Measurements from ENCODE around the gene PTP4A1. TPM values are rescaled to one million over a fixed set of nuclear protein-coding genes. Genes with fewer than 3 reads are reported as not detected.

Gene PTP4A1
- total and polyA plus RNA-seq, 7 donors, result 21.4 to 173 (median 44.5) TPM

- Histone ChIP-seq H3K27me3 (no peaks in the 10 kb centered on the region), H3K27ac (peak overlapping the region in 2 of 4 donors; percentile 47 to 53), H3K4me1 (peaks cover 0 to 12% (median 9%) of the 10 kb centered on the region in 4 donors), H3K4me3 (no peak overlapping the region), H3K9me3 (no peaks in the 10 kb centered on the region), H3K36me3 (no peaks in the 10 kb centered on the region)
- TF ChIP-seq EP300 (IDR thresholded peaks at IDR 0.05), result peak in 1 of 4 donors; percentile 62
- TF ChIP-seq POLR2AphosphoS5 (IDR thresholded peaks at IDR 0.05), result peak in 3 of 4 donors; percentile 34 to 70 (median 42)
- no peak for TF ChIP-seq CTCF (IDR thresholded peaks at IDR 0.05)
- TF ChIP-seq POLR2A (IDR thresholded peaks at IDR 0.05), result no peak
- 80 to 86% methylated on average over 6 of the region's 6 CpGs for WGBS, 2 donors
- intact Hi-C loops (cut with DNase I), result no loop called here
- peak; percentile 72 for DNase-seq
Observed at GRCh38 chr6:63527658-63528514, 44.4 kb upstream of the PTP4A1 start.

GRCh38 chr6:63529498-63529897, 42.8 kb upstream of the PTP4A1 start:
- Histone ChIP-seq H3K36me3 (no peaks in the 10 kb centered on the region), H3K9me3 (no peaks in the 10 kb centered on the region), H3K27me3 (no peaks in the 10 kb centered on the region), H3K27ac (no peak overlapping the region), H3K4me3 (no peak overlapping the region), H3K4me1 (peaks cover 0 to 12% (median 9%) of the 10 kb centered on the region in 4 donors)
- DNase-seq, result no peak
- TF ChIP-seq POLR2AphosphoS5 (IDR thresholded peaks at IDR 0.05) (no peak), EP300 (IDR thresholded peaks at IDR 0.05) (no peak), POLR2A (IDR thresholded peaks at IDR 0.05) (no peak), CTCF (IDR thresholded peaks at IDR 0.05) (no peak)
- 64 to 81% methylated on average over 4 of the region's 4 CpGs for WGBS, 2 donors
- intact Hi-C loops (cut with DNase I), result no loop called here

GRCh38 chr6:63530182-63530581, 42.1 kb upstream of the PTP4A1 start:
- H3K4me1 ChIP-seq, result peaks cover 0 to 12% (median 9%) of the 10 kb centered on the region in 4 donors
- no peaks in the 10 kb centered on the region for H3K36me3 ChIP-seq
- H3K4me3 ChIP-seq, result no peak overlapping the region
- intact Hi-C loops (cut with DNase I), result no loop called here
- no peaks in the 10 kb centered on the region for H3K9me3 ChIP-seq
- TF ChIP-seq CTCF (IDR thresholded peaks at IDR 0.05) (no peak), POLR2A (IDR thresholded peaks at IDR 0.05) (no peak), EP300 (IDR thresholded peaks at IDR 0.05) (no peak), POLR2AphosphoS5 (IDR thresholded peaks at IDR 0.05) (no peak)
- 86 to 95% methylated on average over 3 of the region's 3 CpGs for WGBS, 2 donors
- H3K27ac ChIP-seq, result no peak overlapping the region
- no peak for DNase-seq
- no peaks in the 10 kb centered on the region for H3K27me3 ChIP-seq

- no peak for DNase-seq
Observed at GRCh38 chr6:63530991-63531390, 41.3 kb upstream of the PTP4A1 start.

More at GRCh38 chr6:63530991-63531390, 41.3 kb upstream of the PTP4A1 start:
- no peak overlapping the region for H3K27ac ChIP-seq
- intact Hi-C loops (cut with DNase I), result no loop called here
- no peaks in the 10 kb centered on the region for H3K36me3 ChIP-seq
- 92 to 95% methylated on average over 1 of the region's 1 CpG for WGBS, 2 donors
- TF ChIP-seq POLR2A (IDR thresholded peaks at IDR 0.05), result no peak
- no peak for TF ChIP-seq POLR2AphosphoS5 (IDR thresholded peaks at IDR 0.05)
- TF ChIP-seq EP300 (IDR thresholded peaks at IDR 0.05), result no peak
- no peak for TF ChIP-seq CTCF (IDR thresholded peaks at IDR 0.05)
- no peak overlapping the region for H3K4me3 ChIP-seq
- H3K9me3 ChIP-seq, result no peaks in the 10 kb centered on the region
- H3K4me1 ChIP-seq, result peaks cover 0 to 12% (median 9%) of the 10 kb centered on the region in 4 donors
- H3K27me3 ChIP-seq, result no peaks in the 10 kb centered on the region
